KMS-11 (cell line): ENCODE data around the gene TBC1D21.

Experiments used
- H2AFZ ChIP-seq: fragments of 200-600 bp; sonication (generic); 2 replicates; pipeline ENCODE4 v1.6.1; 2016; ENCODE audit warnings: antibody characterized with exemption, mixed run types, low read depth
- H3K27ac ChIP-seq: fragments of 200-600 bp; sonication (generic); 2 replicates; pipeline ENCODE4 v1.6.1; 2016; ENCODE audit warnings: mild to moderate bottlenecking, mixed run types
- H3K27me3 ChIP-seq: fragments of 200-600 bp; sonication (generic); 2 replicates; pipeline ENCODE4 v1.6.1; 2017; ENCODE audit warnings: mild to moderate bottlenecking, low read depth, mixed run types, moderate library complexity; ENCODE audit not compliant: insufficient read depth
- H3K36me3 ChIP-seq: fragments of 200-600 bp; sonication (generic); 2 replicates; pipeline ENCODE4 v1.6.1; 2017; ENCODE audit warnings: mild to moderate bottlenecking, mixed run types; ENCODE audit not compliant: insufficient read depth
- H3K4me1 ChIP-seq: fragments of 200-600 bp; sonication (generic); 2 replicates; pipeline ENCODE4 v1.6.1; 2016; ENCODE audit warnings: mild to moderate bottlenecking, low read depth, mixed run types; ENCODE audit not compliant: poor library complexity, severe bottlenecking
- H3K4me2 ChIP-seq: fragments of 200-600 bp; sonication (generic); 2 replicates; pipeline ENCODE4 v1.7.0; 2016; ENCODE audit warnings: mild to moderate bottlenecking, mixed run types
- H3K4me3 ChIP-seq: fragments of 200-600 bp; sonication (generic); IDR thresholded peaks from 2 replicates; pipeline ENCODE4 v1.6.1; 2017; ENCODE audit warnings: low read depth, low read length, mixed read lengths; ENCODE audit not compliant: insufficient read depth
- H3K79me2 ChIP-seq: fragments of 200-600 bp; sonication (generic); 2 replicates; pipeline ENCODE4 v1.6.1; 2016; ENCODE audit warnings: low read depth, mixed run types; ENCODE audit not compliant: insufficient read depth
- H3K9ac ChIP-seq: fragments of 200-600 bp; sonication (generic); 2 replicates; pipeline ENCODE4 v1.6.1; 2016; ENCODE audit warnings: mild to moderate bottlenecking, mixed run types
- H4K20me1 ChIP-seq: fragments of 200-600 bp; sonication (generic); 2 replicates; pipeline ENCODE4 v1.6.1; 2016; ENCODE audit warnings: mild to moderate bottlenecking, mixed run types; ENCODE audit not compliant: insufficient read depth
- TF ChIP-seq, protein P1 (sequence below): fragments of 200-600 bp; sonication (generic); conservative IDR thresholded peaks from 2 replicates; pipeline ENCODE4 v1.6.1; 2017; ENCODE audit warnings: low read depth, mild to moderate bottlenecking, antibody characterized with exemption, low read length, moderate library complexity, mixed read lengths

Gene TBC1D21

DNA sequence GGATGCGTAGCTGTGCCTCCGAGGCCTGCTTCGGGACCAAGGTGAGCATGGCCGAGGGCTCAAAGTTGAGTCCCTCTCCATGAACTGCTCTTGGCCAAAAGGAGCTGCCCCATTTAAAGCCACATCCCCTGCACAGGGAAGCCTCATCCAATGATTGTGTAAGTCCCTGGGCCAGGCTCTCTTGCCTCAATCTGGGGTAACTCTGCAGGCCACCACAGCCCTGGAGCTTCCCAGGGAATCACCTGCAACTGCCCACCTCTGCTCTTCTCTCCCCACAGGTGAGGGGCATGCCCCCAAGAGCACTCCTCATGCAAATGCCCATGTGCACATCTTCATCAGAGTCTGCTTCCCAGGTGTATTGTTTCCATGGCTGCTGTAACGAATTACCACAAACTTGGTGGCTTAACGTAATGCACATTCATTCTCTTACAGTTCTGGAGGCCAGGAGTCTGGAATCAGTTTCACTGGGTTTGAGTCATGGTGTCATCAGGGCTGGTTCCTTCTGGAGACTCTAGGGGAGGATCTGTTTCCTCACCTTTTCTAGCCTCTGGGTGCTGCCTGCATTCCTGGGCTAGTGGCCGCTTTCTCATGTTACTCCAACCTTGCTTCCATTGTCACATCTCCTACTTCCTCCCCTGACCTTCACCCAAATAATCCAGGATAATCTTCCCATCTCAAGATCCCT lies 27.9 kb downstream of the TBC1D21 start:
- Histone ChIP-seq H3K4me3 (no peak overlapping the region), H3K9ac (no peak overlapping the region), H3K4me2 (no peak overlapping the region), H3K79me2 (no peaks in the 10 kb centered on the region), H3K27ac (no peak overlapping the region), H4K20me1 (no peaks in the 10 kb centered on the region), H3K4me1 (no peaks in the 10 kb centered on the region), H2AFZ (no peak overlapping the region), H3K27me3 (peaks cover 9% of the 10 kb centered on the region; the same call in 1 of the 2 replicates), H3K36me3 (no peaks in the 10 kb centered on the region)
- TF ChIP-seq, protein P1, sequence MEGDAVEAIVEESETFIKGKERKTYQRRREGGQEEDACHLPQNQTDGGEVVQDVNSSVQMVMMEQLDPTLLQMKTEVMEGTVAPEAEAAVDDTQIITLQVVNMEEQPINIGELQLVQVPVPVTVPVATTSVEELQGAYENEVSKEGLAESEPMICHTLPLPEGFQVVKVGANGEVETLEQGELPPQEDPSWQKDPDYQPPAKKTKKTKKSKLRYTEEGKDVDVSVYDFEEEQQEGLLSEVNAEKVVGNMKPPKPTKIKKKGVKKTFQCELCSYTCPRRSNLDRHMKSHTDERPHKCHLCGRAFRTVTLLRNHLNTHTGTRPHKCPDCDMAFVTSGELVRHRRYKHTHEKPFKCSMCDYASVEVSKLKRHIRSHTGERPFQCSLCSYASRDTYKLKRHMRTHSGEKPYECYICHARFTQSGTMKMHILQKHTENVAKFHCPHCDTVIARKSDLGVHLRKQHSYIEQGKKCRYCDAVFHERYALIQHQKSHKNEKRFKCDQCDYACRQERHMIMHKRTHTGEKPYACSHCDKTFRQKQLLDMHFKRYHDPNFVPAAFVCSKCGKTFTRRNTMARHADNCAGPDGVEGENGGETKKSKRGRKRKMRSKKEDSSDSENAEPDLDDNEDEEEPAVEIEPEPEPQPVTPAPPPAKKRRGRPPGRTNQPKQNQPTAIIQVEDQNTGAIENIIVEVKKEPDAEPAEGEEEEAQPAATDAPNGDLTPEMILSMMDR, result no peak

DNA sequence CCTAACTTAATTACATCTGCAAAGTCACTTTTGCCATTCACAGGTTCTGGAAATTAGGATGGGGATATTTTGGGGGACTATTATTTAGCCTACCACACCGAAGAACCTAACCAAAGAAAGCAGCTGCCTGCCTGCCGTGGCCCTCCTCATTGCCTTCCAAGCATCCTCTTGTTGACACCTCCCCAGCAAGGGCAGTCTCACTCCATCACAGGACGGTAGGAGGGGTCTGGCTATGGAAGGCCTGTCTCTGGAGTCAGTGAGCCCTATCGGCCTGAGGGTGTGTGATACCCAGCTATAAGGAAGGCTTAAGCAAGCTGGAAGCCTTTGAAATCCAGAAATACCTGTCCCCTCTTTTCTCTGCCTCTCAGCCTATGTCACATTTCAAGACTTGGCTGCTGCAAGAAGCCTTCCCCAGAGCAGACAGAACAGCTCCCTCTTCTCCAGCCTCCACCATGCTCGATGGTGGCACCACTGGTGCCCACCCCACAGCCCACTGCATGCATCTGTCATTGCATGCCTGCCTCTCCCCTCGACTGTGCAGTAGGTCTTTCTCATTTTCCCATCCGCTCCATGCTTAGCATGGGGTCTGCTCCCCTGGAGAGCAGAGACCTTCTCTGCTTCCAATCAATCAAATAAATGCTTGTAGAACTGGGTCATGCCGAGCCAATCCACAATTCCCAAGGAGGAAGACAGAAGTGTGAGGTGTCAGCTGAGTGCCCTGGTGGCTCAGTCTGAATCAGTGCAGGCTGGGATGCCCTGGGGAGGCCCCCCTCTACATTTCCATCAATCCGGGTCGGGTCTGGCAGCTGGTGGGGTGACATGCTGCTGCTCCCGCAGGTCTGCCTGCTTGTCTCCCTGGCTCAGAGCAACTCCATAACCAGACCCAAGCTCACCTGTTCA lies 29.0 kb downstream of the TBC1D21 start:
- H3K27me3 ChIP-seq, result peaks cover 9% of the 10 kb centered on the region; the same call in 1 of the 2 replicates
- no peak overlapping the region for H3K27ac ChIP-seq

DNA sequence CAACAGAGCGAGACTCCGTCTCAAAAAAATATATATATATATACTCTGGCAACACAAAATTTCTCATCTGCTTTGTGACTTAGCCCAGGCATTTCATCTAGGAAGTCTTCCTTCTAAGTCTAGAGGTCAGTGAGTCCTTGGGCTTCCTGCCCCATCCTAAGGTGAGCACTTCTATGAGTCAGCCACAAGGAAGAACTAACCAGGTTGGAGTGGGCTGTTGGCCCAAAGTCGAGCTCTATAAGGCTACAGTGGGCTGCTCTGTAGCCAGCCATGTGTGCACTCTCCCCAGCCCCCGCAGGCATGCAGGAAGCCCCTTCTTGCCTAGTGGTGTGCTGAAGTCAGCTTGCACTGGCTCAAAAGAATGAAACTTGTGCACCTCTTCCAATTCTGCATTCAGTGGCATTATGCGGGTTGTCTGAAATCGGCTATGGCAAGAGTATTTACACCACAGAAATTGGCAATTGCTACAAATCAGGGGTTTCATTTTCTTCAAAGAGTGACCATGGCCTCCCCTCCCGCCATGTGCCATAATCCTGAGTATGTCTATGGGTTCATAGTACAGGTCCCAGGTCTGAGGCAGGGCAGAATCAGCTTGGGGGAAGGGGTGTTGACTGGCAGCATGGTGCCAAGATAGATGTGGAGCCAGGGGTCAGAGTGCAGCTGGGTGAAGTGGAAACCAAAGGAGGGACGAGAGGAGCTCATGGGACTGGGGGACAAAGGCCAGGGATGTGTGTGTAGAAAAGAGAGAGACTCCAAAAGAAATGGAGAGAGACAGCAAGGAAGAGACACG lies 30.9 kb downstream of the TBC1D21 start:
- H3K4me1 ChIP-seq, result no peaks in the 10 kb centered on the region
- no peak overlapping the region for H2AFZ ChIP-seq
- no peak overlapping the region for H3K9ac ChIP-seq
- H3K27me3 ChIP-seq, result peaks cover 9% of the 10 kb centered on the region; the same call in 1 of the 2 replicates
- no peak overlapping the region for H3K27ac ChIP-seq
- TF ChIP-seq, protein P1, result no peak
- H4K20me1 ChIP-seq, result no peaks in the 10 kb centered on the region
- no peak overlapping the region for H3K4me2 ChIP-seq
- H3K36me3 ChIP-seq, result no peaks in the 10 kb centered on the region
- no peaks in the 10 kb centered on the region for H3K79me2 ChIP-seq
- no peak overlapping the region for H3K4me3 ChIP-seq

More for the DNA sequence above, 29.0 kb downstream of the TBC1D21 start:
- Histone ChIP-seq H3K4me2 (no peak overlapping the region), H3K9ac (no peak overlapping the region), H4K20me1 (no peaks in the 10 kb centered on the region), H2AFZ (no peak overlapping the region), H3K36me3 (no peaks in the 10 kb centered on the region), H3K4me3 (no peak overlapping the region), H3K79me2 (no peaks in the 10 kb centered on the region), H3K4me1 (no peaks in the 10 kb centered on the region)
- TF ChIP-seq, protein P1, result no peak

DNA sequence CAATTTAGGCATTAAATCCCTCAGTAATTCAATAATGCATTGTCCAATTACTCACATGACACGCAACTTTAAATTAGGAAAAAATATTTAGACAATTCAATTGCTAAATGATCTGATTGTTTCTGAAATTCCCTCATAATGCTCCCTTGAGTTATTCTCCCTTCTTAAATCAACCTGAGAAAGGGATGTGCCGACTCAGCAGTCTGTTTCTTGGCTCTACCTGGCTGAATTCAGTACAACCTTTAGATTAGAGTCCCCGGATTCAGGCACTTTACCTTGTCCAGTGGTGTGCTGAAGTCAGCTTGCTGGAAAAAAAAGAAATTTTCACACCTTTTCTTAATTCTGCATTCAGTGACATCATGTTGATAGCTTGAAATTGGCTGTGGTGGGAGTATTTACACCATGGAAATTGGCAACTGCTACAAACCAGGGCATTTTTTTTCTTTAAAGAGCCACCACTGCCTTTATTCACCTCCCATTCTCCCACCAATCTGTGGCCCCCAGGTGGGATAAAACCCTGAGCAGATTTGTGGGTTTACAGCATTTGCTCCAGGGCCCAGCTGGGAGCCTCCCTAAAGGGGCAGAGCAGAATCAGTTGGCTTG lies 32.0 kb downstream of the TBC1D21 start:
- no peak overlapping the region for H3K4me2 ChIP-seq

More for the DNA sequence above, 32.0 kb downstream of the TBC1D21 start:
- TF ChIP-seq, protein P1, result no peak
- Histone ChIP-seq H3K4me1 (no peaks in the 10 kb centered on the region), H4K20me1 (no peaks in the 10 kb centered on the region), H3K27ac (no peak overlapping the region), H3K27me3 (peaks cover 9% of the 10 kb centered on the region; the same call in 1 of the 2 replicates), H3K9ac (no peak overlapping the region), H3K4me3 (no peak overlapping the region), H2AFZ (no peak overlapping the region), H3K36me3 (no peaks in the 10 kb centered on the region), H3K79me2 (no peaks in the 10 kb centered on the region)
